NOMO-1 (cell line): ENCODE data around the gene NUDT16L1.

Source experiments
- DNase-seq, 2 experiments: peaks; one replicate each; lab custom pipeline; 2025; ENCODE audit not compliant: unreplicated experiment in 2 of 2; lab: John Stamatoyannopoulos, UW

NUDT16L1 gene

GRCh38 chr16:4682084-4682591 is 11.2 kb upstream of the NUDT16L1 start:
- peak; percentile 41 to 42 for DNase-seq

GRCh38 chr16:4682616-4683254 is 10.6 kb upstream of the NUDT16L1 start:
- DNase-seq = peak; percentile 74 to 76

GRCh38 chr16:4683255-4684057 is 9.9 kb upstream of the NUDT16L1 start:
- no peak for DNase-seq

GRCh38 chr16:4684058-4684715 is 9.2 kb upstream of the NUDT16L1 start:
- DNase-seq = no peak

GRCh38 chr16:4684763-4685162 is 8.6 kb upstream of the NUDT16L1 start:
- DNase-seq = no peak

- no peak for DNase-seq
Measured at GRCh38 chr16:4685292-4685691, 8.1 kb upstream of the NUDT16L1 start.

GRCh38 chr16:4685776-4686496 is 7.4 kb upstream of the NUDT16L1 start:
- no peak for DNase-seq

- DNase-seq = no peak
Measured at GRCh38 chr16:4686497-4687210, 6.7 kb upstream of the NUDT16L1 start.

- no peak for DNase-seq
Measured at GRCh38 chr16:4687416-4687815, 5.9 kb upstream of the NUDT16L1 start.

- no peak for DNase-seq
Measured at GRCh38 chr16:4687946-4688673, 5.3 kb upstream of the NUDT16L1 start.

- no peak for DNase-seq
Measured at GRCh38 chr16:4688674-4689045, 4.7 kb upstream of the NUDT16L1 start.

GRCh38 chr16:4689091-4689671 is 4.2 kb upstream of the NUDT16L1 start:
- no peak for DNase-seq

- no peak for DNase-seq
Measured at GRCh38 chr16:4689864-4690704, 3.3 kb upstream of the NUDT16L1 start.

- peak; percentile 53 to 67 for DNase-seq
Measured at GRCh38 chr16:4690946-4691665, 2.3 kb upstream of the NUDT16L1 start.

- DNase-seq = no peak
Measured at GRCh38 chr16:4691666-4692412, 1.5 kb upstream of the NUDT16L1 start.

- DNase-seq = peak; percentile 44 to 49
Measured at GRCh38 chr16:4692460-4693295, 684 bp upstream of the NUDT16L1 start.
